Measurements from ENCODE around the gene EFCAB6.

- TF ChIP-seq EGR1 (IDR thresholded peaks at IDR 0.05) = no peak
- no peak for TF ChIP-seq REST (IDR thresholded peaks at IDR 0.05; ENCODE audit: low read depth)
- TF ChIP-seq NFIC (IDR thresholded peaks at IDR 0.05) = no peak
- TF ChIP-seq EP300 (IDR thresholded peaks at IDR 0.05; ENCODE audit: borderline replicate concordance) = no peak
These were observed 326.5 kb downstream of the EFCAB6 start for GRCh38 chr22:43485502-43486089.

Data from Ishikawa (cell line).